T1000 (cell line): Measurements from ENCODE around the gene NFIA.

Experiments used
- DNase-seq: peaks from one replicate; lab custom pipeline; 2025; ENCODE audit warnings: mixed read lengths; lab: John Stamatoyannopoulos, UW

Gene NFIA

GRCh38 chr1:61215676-61216289, 133.4 kb downstream of the NFIA start:
- DNase-seq: no peak

GRCh38 chr1:61220536-61220935, 138.2 kb downstream of the NFIA start:
- no peak for DNase-seq

- no peak for DNase-seq
Measured at GRCh38 chr1:61221642-61222041, 139.3 kb downstream of the NFIA start.

GRCh38 chr1:61222240-61222639, 139.9 kb downstream of the NFIA start:
- no peak for DNase-seq

GRCh38 chr1:61223140-61223539, 140.8 kb downstream of the NFIA start:
- no peak for DNase-seq

- no peak for DNase-seq
Measured at GRCh38 chr1:61224609-61225008, 142.2 kb downstream of the NFIA start.

- DNase-seq: no peak
Measured at GRCh38 chr1:61225478-61225877, 143.1 kb downstream of the NFIA start.

- no peak for DNase-seq
Measured at GRCh38 chr1:61226791-61227567, 144.6 kb downstream of the NFIA start.

- no peak for DNase-seq
Measured at GRCh38 chr1:61227857-61228550, 145.6 kb downstream of the NFIA start.

- DNase-seq: no peak
Measured at GRCh38 chr1:61230523-61230922, 148.2 kb downstream of the NFIA start.

- DNase-seq: no peak
Measured at GRCh38 chr1:61231795-61232194, 149.4 kb downstream of the NFIA start.

- DNase-seq: no peak
Measured at GRCh38 chr1:61233121-61233660, 150.8 kb downstream of the NFIA start.

GRCh38 chr1:61234587-61234919, 152.2 kb downstream of the NFIA start:
- DNase-seq: no peak

GRCh38 chr1:61237147-61237546, 154.8 kb downstream of the NFIA start:
- DNase-seq: no peak

- DNase-seq: no peak
Measured at GRCh38 chr1:61237659-61238358, 155.4 kb downstream of the NFIA start.

- DNase-seq: no peak
Measured at GRCh38 chr1:61238359-61238665, 156.0 kb downstream of the NFIA start.

GRCh38 chr1:61240878-61241277, 158.5 kb downstream of the NFIA start:
- DNase-seq: no peak

- no peak for DNase-seq
Measured at GRCh38 chr1:61241411-61241838, 159.1 kb downstream of the NFIA start.

- no peak for DNase-seq
Measured at GRCh38 chr1:61241973-61242381, 159.6 kb downstream of the NFIA start.

GRCh38 chr1:61244114-61244513, 161.8 kb downstream of the NFIA start:
- DNase-seq: no peak

- DNase-seq: no peak
Measured at GRCh38 chr1:61245696-61246400, 163.5 kb downstream of the NFIA start.
